ENCODE measurements around the gene ATXN10.

ATXN10 gene

GRCh38 chr22:45834795-45835194, 163.2 kb downstream of the ATXN10 start:
- Histone ChIP-seq H2BK120ac (ENCODE audit: insufficient read depth, low read length, poor library complexity) (no peak overlapping the region), H3K27me3 (ENCODE audit: insufficient read depth, low read length) (no peaks in the 10 kb centered on the region), H3K79me2 (ENCODE audit: control insufficient read depth, insufficient read depth, low read length, poor library complexity) (peaks cover 2% of the 10 kb centered on the region), H2AFZ (ENCODE audit: insufficient read depth, low read length, poor library complexity) (no peak overlapping the region), H2AK5ac (ENCODE audit: low read length) (no peak overlapping the region), H3K36me3 (ENCODE audit: control insufficient read depth in 1 of 2, insufficient read depth in 2 of 2, low read length in 2 of 2) (peaks cover 14% of the 10 kb centered on the region in 2 experiments), H2BK12ac (ENCODE audit: low read length) (no peak overlapping the region), H4K8ac (ENCODE audit: low read depth, low read length) (no peak overlapping the region), H3K4ac (ENCODE audit: low read depth, low read length) (no peak overlapping the region), H3K9me3 (ENCODE audit: insufficient read depth, low read depth, low read length) (no peaks in the 10 kb centered on the region), H3K4me3 (ENCODE audit: low read depth, low read length) (no peak overlapping the region), H3K23ac (ENCODE audit: low read length) (no peak overlapping the region), H3K27ac (ENCODE audit: low read depth, low read length) (no peak overlapping the region), H3K4me1 (ENCODE audit: control insufficient read depth in 1 of 2, insufficient read depth in 2 of 2, low read length in 2 of 2) (peaks cover 3% of the 10 kb centered on the region in 2 experiments), H4K91ac (ENCODE audit: low read depth, low read length) (no peak overlapping the region), H3K79me1 (ENCODE audit: low read length) (peaks cover 2% of the 10 kb centered on the region), H4K12ac (ENCODE audit: low read depth, low read length) (peak overlapping the region; percentile 32), H3K14ac (ENCODE audit: low read length) (no peak overlapping the region), H3K4me2 (ENCODE audit: low read length) (no peak overlapping the region), H3K9ac (ENCODE audit: low read length) (no peak overlapping the region), H2BK5ac (ENCODE audit: low read depth, low read length, poor library complexity) (no peak overlapping the region), H3K18ac (ENCODE audit: low read length) (no peak overlapping the region)
- no CpG with 5 or more reads among the region's 10 CpGs for WGBS (ENCODE audit: extremely low coverage, insufficient coverage, insufficient read length)
- no peak for DNase-seq

- Histone ChIP-seq H4K91ac (ENCODE audit: low read depth, low read length) (no peak overlapping the region), H3K4me3 (ENCODE audit: low read depth, low read length) (no peak overlapping the region), H3K18ac (ENCODE audit: low read length) (no peak overlapping the region), H3K4ac (ENCODE audit: low read depth, low read length) (no peak overlapping the region), H3K9ac (ENCODE audit: low read length) (no peak overlapping the region), H3K23ac (ENCODE audit: low read length) (no peak overlapping the region), H3K79me2 (ENCODE audit: control insufficient read depth, insufficient read depth, low read length, poor library complexity) (peaks cover 2% of the 10 kb centered on the region), H3K9me3 (ENCODE audit: insufficient read depth, low read depth, low read length) (no peaks in the 10 kb centered on the region), H3K4me2 (ENCODE audit: low read length) (no peak overlapping the region), H3K36me3 (ENCODE audit: control insufficient read depth in 1 of 2, insufficient read depth in 2 of 2, low read length in 2 of 2) (peaks cover 14 to 16% of the 10 kb centered on the region in 2 experiments), H2AK5ac (ENCODE audit: low read length) (no peak overlapping the region), H3K27me3 (ENCODE audit: insufficient read depth, low read length) (no peaks in the 10 kb centered on the region), H3K14ac (ENCODE audit: low read length) (no peak overlapping the region), H3K27ac (ENCODE audit: low read depth, low read length) (no peak overlapping the region), H2AFZ (ENCODE audit: insufficient read depth, low read length, poor library complexity) (no peak overlapping the region), H4K8ac (ENCODE audit: low read depth, low read length) (no peak overlapping the region), H2BK5ac (ENCODE audit: low read depth, low read length, poor library complexity) (no peak overlapping the region), H3K4me1 (ENCODE audit: control insufficient read depth in 1 of 2, insufficient read depth in 2 of 2, low read length in 2 of 2) (peaks cover 2 to 3% of the 10 kb centered on the region in 2 experiments), H2BK120ac (ENCODE audit: insufficient read depth, low read length, poor library complexity) (no peak overlapping the region), H3K79me1 (ENCODE audit: low read length) (peaks cover 2% of the 10 kb centered on the region), H2BK12ac (ENCODE audit: low read length) (no peak overlapping the region), H4K12ac (ENCODE audit: low read depth, low read length) (no peak overlapping the region)
- no peak for DNase-seq
- no CpG with 5 or more reads among the region's 8 CpGs for WGBS (ENCODE audit: extremely low coverage, insufficient coverage, insufficient read length)
Observed at GRCh38 chr22:45836418-45837169, 165.0 kb downstream of the ATXN10 start.

- Histone ChIP-seq H3K23ac (ENCODE audit: low read length) (no peak overlapping the region), H3K9me3 (ENCODE audit: insufficient read depth, low read depth, low read length) (no peaks in the 10 kb centered on the region), H3K4me3 (ENCODE audit: low read depth, low read length) (no peak overlapping the region), H3K27me3 (ENCODE audit: insufficient read depth, low read length) (no peaks in the 10 kb centered on the region), H3K4ac (ENCODE audit: low read depth, low read length) (no peak overlapping the region), H3K4me1 (ENCODE audit: control insufficient read depth in 1 of 2, insufficient read depth in 2 of 2, low read length in 2 of 2) (no peaks in the 10 kb centered on the region), H2BK5ac (ENCODE audit: low read depth, low read length, poor library complexity) (no peak overlapping the region), H3K4me2 (ENCODE audit: low read length) (no peak overlapping the region), H3K27ac (ENCODE audit: low read depth, low read length) (no peak overlapping the region), H2AFZ (ENCODE audit: insufficient read depth, low read length, poor library complexity) (no peak overlapping the region), H2AK5ac (ENCODE audit: low read length) (no peak overlapping the region), H3K18ac (ENCODE audit: low read length) (no peak overlapping the region), H3K79me1 (ENCODE audit: low read length) (no peaks in the 10 kb centered on the region), H3K14ac (ENCODE audit: low read length) (no peak overlapping the region), H2BK12ac (ENCODE audit: low read length) (no peak overlapping the region), H3K9ac (ENCODE audit: low read length) (no peak overlapping the region), H4K91ac (ENCODE audit: low read depth, low read length) (no peak overlapping the region), H2BK120ac (ENCODE audit: insufficient read depth, low read length, poor library complexity) (no peak overlapping the region), H3K79me2 (ENCODE audit: control insufficient read depth, insufficient read depth, low read length, poor library complexity) (no peaks in the 10 kb centered on the region), H4K12ac (ENCODE audit: low read depth, low read length) (no peak overlapping the region), H4K8ac (ENCODE audit: low read depth, low read length) (no peak overlapping the region), H3K36me3 (ENCODE audit: control insufficient read depth in 1 of 2, insufficient read depth in 2 of 2, low read length in 2 of 2) (peaks cover 13 to 14% of the 10 kb centered on the region in 2 experiments)
- no peak for DNase-seq
- WGBS (ENCODE audit: extremely low coverage, insufficient coverage, insufficient read length) = no CpG with 5 or more reads among the region's 7 CpGs
Observed at GRCh38 chr22:45837508-45837907, 165.9 kb downstream of the ATXN10 start.

GRCh38 chr22:45838305-45838887, 166.8 kb downstream of the ATXN10 start:
- Histone ChIP-seq H3K18ac (ENCODE audit: low read length) (no peak overlapping the region), H4K12ac (ENCODE audit: low read depth, low read length) (no peak overlapping the region), H3K4me2 (ENCODE audit: low read length) (no peak overlapping the region), H2BK12ac (ENCODE audit: low read length) (no peak overlapping the region), H3K36me3 (ENCODE audit: control insufficient read depth in 1 of 2, insufficient read depth in 2 of 2, low read length in 2 of 2) (peaks cover 12 to 16% of the 10 kb centered on the region in 2 experiments), H3K27ac (ENCODE audit: low read depth, low read length) (no peak overlapping the region), H3K23ac (ENCODE audit: low read length) (no peak overlapping the region), H3K9ac (ENCODE audit: low read length) (no peak overlapping the region), H4K8ac (ENCODE audit: low read depth, low read length) (no peak overlapping the region), H3K79me2 (ENCODE audit: control insufficient read depth, insufficient read depth, low read length, poor library complexity) (no peaks in the 10 kb centered on the region), H2BK120ac (ENCODE audit: insufficient read depth, low read length, poor library complexity) (no peak overlapping the region), H3K79me1 (ENCODE audit: low read length) (no peaks in the 10 kb centered on the region), H3K27me3 (ENCODE audit: insufficient read depth, low read length) (no peaks in the 10 kb centered on the region), H3K4me1 (ENCODE audit: control insufficient read depth in 1 of 2, insufficient read depth in 2 of 2, low read length in 2 of 2) (no peaks in the 10 kb centered on the region), H3K14ac (ENCODE audit: low read length) (no peak overlapping the region), H3K9me3 (ENCODE audit: insufficient read depth, low read depth, low read length) (no peaks in the 10 kb centered on the region), H2AK5ac (ENCODE audit: low read length) (no peak overlapping the region), H3K4ac (ENCODE audit: low read depth, low read length) (no peak overlapping the region), H4K91ac (ENCODE audit: low read depth, low read length) (no peak overlapping the region), H3K4me3 (ENCODE audit: low read depth, low read length) (no peak overlapping the region), H2AFZ (ENCODE audit: insufficient read depth, low read length, poor library complexity) (no peak overlapping the region), H2BK5ac (ENCODE audit: low read depth, low read length, poor library complexity) (no peak overlapping the region)
- WGBS (ENCODE audit: extremely low coverage, insufficient coverage, insufficient read length) = no CpG with 5 or more reads among the region's 5 CpGs
- no peak for DNase-seq

Measured in trophoblast cell (in vitro differentiated cells and primary cell).